Vagina (tissue), 2 donors: Measurements from ENCODE around the gene SLC19A1. TPM values are rescaled to one million over a fixed set of nuclear protein-coding genes. Genes with fewer than 3 reads are reported as not detected.

Experiments used
- DNase-seq, 2 donors: peaks; one replicate each; pipeline ENCODE4 v3.0.0-alpha.2; 2017; ENCODE audit errors: extremely low spot score in 2 of 2
- H3K27ac ChIP-seq: fragments of 200-600 bp; sonication (generic); one replicate; pipeline ENCODE4 v1.5.1; 2019
- H3K27me3 ChIP-seq: fragments of 200-600 bp; sonication (generic); one replicate; pipeline ENCODE4 v1.5.1; 2019
- H3K36me3 ChIP-seq, 2 donors: fragments of 200-600 bp; sonication (generic); one replicate each; pipeline ENCODE4 v1.5.1; 2017 to 2019
- H3K4me1 ChIP-seq: fragments of 200-600 bp; sonication (generic); one replicate; pipeline ENCODE4 v1.5.1; 2019
- H3K4me3 ChIP-seq, 2 donors: fragments of 200-600 bp; sonication (generic); 1 replicate in 1 of 2; 2 replicates in 1 of 2; pipeline ENCODE4 v1.5.1; 2016 to 2019
- H3K9me3 ChIP-seq: fragments of 200-600 bp; sonication (generic); one replicate; pipeline ENCODE4 v1.5.1; 2019
- POLR2A ChIP-seq, 2 donors: fragments of 450-650 bp; IDR thresholded peaks; one replicate each; pipeline ENCODE4 v1.6.1; 2017; ENCODE audit warnings: antibody characterized with exemption in 2 of 2, mild to moderate bottlenecking in 2 of 2, moderate library complexity in 2 of 2
- POLR2AphosphoS5 ChIP-seq, 2 donors: sonication (generic); formaldehyde crosslinking; IDR thresholded peaks; one replicate each; pipeline ENCODE4 v1.9.0; 2017; ENCODE audit warnings: antibody characterized with exemption in 2 of 2, mild to moderate bottlenecking in 2 of 2, low read depth in 1 of 2; ENCODE audit not compliant: insufficient read depth in 1 of 2
- intact Hi-C: fragments of 100-400 bp; cut with DNase I; formaldehyde crosslinking; loops from one replicate; pipeline ENCODE4 v1.15.1; 2023
- total RNA-seq: library from RNA; depleted of rRNA; stranded (reverse); fragments of >200 nt; gene quantifications from one replicate; pipeline ENCODE4 v1.2.3, GENCODE V29; 2016
- TF ChIP-seq, protein P1 (sequence below), 3 experiments: fragments of 450-650 bp in 2 of 3; fragments of 200-600 bp in 1 of 3; sonication (generic) in 1 of 3; IDR thresholded peaks; one replicate each; pipeline ENCODE4 v1.5.1; 2017 to 2019; ENCODE audit warnings: antibody characterized with exemption in 3 of 3, mild to moderate bottlenecking in 2 of 3, moderate library complexity in 2 of 3

Gene SLC19A1
- total RNA-seq, 1 donor from 2014 or later = 4.9 TPM

DNA sequence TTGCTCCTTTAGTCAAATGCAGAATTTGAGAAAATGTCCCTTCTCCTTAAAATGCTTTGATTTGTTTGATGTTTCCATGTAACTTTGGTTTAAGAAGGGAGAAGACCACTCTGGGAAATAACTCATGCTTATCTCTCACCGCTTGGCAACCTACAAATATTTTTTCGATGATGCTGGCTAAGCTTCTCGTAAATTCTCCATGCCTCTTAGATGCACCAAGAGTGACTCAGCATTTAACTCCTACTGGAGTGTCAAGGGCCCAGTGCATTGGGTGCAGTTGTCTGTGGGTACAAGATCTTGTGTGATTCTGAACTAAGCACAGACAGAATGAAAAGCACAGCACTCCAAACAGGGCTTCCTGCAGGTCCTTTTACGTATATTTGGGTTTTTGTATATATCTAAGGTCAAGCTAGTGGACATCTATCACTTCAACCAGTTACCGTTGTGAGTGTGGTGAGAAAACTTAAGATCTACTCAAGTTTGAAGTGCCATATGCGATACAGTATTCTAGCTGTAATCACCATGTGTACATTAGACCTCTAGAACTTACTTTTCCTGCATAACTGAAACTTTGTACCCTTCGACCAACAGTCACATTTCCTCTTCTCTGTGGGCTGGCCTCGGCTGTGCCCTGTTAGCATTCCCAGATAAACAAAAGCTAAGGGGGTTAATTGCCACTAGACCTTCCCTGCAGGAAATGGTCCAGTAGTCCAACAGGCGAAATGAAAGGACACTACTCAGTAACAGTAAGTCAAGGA lies 81.5 kb downstream of the SLC19A1 start:
- H3K27me3 ChIP-seq = no peaks in the 10 kb centered on the region

DNA sequence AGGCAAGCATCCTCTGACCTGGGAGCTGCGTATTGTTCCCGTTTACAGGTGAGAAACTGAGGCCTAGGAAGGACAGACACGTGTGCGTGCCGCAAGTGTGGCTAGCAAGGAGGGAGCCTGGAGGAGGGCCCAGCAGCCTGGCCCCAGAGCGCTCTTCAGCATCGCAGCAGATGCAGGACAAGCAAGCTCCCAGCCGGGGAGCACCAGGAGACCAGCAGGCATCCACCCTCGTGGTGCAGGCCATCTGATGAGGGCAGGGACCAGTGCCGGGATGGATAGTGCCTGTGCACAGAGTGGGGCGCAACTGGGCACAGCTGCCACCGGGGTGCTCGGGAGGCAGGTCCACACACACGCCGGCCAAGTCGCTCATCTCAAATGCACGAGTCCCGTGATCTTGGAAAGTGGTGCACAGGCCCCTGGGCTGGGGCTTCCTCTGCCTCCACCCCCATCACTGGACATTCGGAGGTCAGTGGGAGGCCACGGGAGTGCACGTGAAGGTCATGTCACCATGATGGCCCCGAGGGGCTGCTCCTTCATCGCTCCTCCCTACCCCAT lies 82.2 kb downstream of the SLC19A1 start:
- no peaks in the 10 kb centered on the region for H3K36me3 ChIP-seq
- H3K27ac ChIP-seq = no peak overlapping the region
- TF ChIP-seq, protein P1, sequence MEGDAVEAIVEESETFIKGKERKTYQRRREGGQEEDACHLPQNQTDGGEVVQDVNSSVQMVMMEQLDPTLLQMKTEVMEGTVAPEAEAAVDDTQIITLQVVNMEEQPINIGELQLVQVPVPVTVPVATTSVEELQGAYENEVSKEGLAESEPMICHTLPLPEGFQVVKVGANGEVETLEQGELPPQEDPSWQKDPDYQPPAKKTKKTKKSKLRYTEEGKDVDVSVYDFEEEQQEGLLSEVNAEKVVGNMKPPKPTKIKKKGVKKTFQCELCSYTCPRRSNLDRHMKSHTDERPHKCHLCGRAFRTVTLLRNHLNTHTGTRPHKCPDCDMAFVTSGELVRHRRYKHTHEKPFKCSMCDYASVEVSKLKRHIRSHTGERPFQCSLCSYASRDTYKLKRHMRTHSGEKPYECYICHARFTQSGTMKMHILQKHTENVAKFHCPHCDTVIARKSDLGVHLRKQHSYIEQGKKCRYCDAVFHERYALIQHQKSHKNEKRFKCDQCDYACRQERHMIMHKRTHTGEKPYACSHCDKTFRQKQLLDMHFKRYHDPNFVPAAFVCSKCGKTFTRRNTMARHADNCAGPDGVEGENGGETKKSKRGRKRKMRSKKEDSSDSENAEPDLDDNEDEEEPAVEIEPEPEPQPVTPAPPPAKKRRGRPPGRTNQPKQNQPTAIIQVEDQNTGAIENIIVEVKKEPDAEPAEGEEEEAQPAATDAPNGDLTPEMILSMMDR (IDR thresholded peaks at IDR 0.05) = no peak
- TF ChIP-seq POLR2AphosphoS5 (IDR thresholded peaks at IDR 0.05; ENCODE audit: insufficient read depth in 1 of 2, low read depth in 1 of 2) = no peak
- no peak for TF ChIP-seq POLR2A (IDR thresholded peaks at IDR 0.05)
- no peak for DNase-seq
- no peaks in the 10 kb centered on the region for H3K9me3 ChIP-seq
- H3K27me3 ChIP-seq = no peaks in the 10 kb centered on the region
- peaks cover 26% of the 10 kb centered on the region for H3K4me1 ChIP-seq
- intact Hi-C loops = no loop called here
- H3K4me3 ChIP-seq = no peak overlapping the region

More for the DNA sequence above, 81.5 kb downstream of the SLC19A1 start:
- Histone ChIP-seq H3K36me3 (no peaks in the 10 kb centered on the region), H3K4me3 (no peak overlapping the region), H3K27ac (no peak overlapping the region), H3K9me3 (no peaks in the 10 kb centered on the region), H3K4me1 (peaks cover 19% of the 10 kb centered on the region)
- intact Hi-C loops = no loop called here
- TF ChIP-seq POLR2AphosphoS5 (IDR thresholded peaks at IDR 0.05; ENCODE audit: insufficient read depth in 1 of 2, low read depth in 1 of 2) = no peak
- TF ChIP-seq, protein P1 (IDR thresholded peaks at IDR 0.05) = no peak
- no peak for TF ChIP-seq POLR2A (IDR thresholded peaks at IDR 0.05)
- DNase-seq = no peak

DNA sequence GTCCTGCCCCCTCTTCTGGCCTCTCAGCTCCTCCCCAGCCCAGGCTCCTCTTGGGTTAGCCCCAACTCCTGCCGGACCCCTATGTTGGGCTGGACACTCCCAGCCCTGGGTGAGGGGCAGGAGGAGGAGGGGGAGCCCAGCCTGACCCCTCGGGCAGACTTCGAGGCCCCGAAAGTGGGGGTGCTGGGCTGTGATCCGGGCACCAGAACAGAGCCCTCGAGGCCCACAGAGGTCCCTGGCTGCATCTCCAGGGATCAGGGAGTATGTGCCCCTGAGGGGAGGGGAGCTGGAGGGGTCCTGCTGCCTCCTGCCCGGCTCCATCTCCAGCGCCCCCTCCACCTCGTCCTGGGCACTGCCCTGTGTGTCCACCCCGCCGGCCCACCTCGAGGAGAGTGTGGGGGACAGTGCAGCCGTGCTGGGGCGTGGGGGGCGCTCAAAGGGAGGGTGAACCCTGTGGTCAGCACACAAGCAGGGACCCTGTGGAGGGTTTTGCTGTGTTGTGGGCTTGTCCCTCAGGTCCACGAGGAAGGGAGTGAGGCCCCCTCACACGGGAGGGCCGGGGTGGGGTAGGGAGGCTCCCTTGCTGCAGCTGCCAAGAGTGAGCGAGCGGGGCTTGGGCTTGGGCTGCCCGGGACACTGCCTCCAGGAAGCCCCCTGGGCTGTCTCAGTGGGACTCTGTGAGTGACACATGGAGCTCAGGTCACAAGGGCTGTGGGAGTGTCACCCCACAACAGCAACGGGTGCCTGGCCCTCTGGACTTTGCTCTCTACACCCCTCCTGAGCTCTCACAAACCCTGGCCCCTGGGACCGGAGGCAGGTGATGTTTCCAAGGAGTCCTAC lies 82.8 kb downstream of the SLC19A1 start:
- Histone ChIP-seq H3K36me3 (no peaks in the 10 kb centered on the region), H3K9me3 (no peaks in the 10 kb centered on the region), H3K27ac (no peak overlapping the region), H3K27me3 (no peaks in the 10 kb centered on the region), H3K4me3 (no peak overlapping the region), H3K4me1 (peaks cover 33% of the 10 kb centered on the region)
- no peak for DNase-seq
- intact Hi-C loops = no loop called here
- TF ChIP-seq POLR2A (IDR thresholded peaks at IDR 0.05) (no peak), POLR2AphosphoS5 (IDR thresholded peaks at IDR 0.05; ENCODE audit: insufficient read depth in 1 of 2, low read depth in 1 of 2) (no peak)
- TF ChIP-seq, protein P1 (IDR thresholded peaks at IDR 0.05) = no peak

- no peak for DNase-seq
- no peaks in the 10 kb centered on the region for H3K27me3 ChIP-seq
- intact Hi-C loops = no loop called here
- TF ChIP-seq POLR2AphosphoS5 (IDR thresholded peaks at IDR 0.05; ENCODE audit: insufficient read depth in 1 of 2, low read depth in 1 of 2) (no peak), POLR2A (IDR thresholded peaks at IDR 0.05) (no peak)
- TF ChIP-seq, protein P1 (IDR thresholded peaks at IDR 0.05) = no peak
- peaks cover 41% of the 10 kb centered on the region for H3K4me1 ChIP-seq
- no peaks in the 10 kb centered on the region for H3K9me3 ChIP-seq
- H3K27ac ChIP-seq = no peak overlapping the region
- no peaks in the 10 kb centered on the region for H3K36me3 ChIP-seq
- no peak overlapping the region for H3K4me3 ChIP-seq
These were observed 83.7 kb downstream of the SLC19A1 start for GRCh38 chr21:45458281-45459170.
